Choroid plexus epithelial cell (primary cell): Measurements from ENCODE around the gene OTUD5.

Source experiments
- DNase-seq: peaks from one replicate; pipeline ENCODE4 v3.0.0-alpha.2; 2010; ENCODE audit warnings: low read depth
- H3K4me3 ChIP-seq: 2 replicates; pipeline ENCODE4 v1.5.1; 2011; ENCODE audit warnings: low read depth, mild to moderate bottlenecking, control low read depth, low read length, moderate library complexity
- TF ChIP-seq, protein P1 (sequence below): conservative IDR thresholded peaks from 2 replicates; pipeline ENCODE4 v1.5.1; 2011; ENCODE audit warnings: low read depth, mild to moderate bottlenecking, control low read depth, inconsistent platforms, low read length, moderate library complexity

OTUD5 gene

DNA sequence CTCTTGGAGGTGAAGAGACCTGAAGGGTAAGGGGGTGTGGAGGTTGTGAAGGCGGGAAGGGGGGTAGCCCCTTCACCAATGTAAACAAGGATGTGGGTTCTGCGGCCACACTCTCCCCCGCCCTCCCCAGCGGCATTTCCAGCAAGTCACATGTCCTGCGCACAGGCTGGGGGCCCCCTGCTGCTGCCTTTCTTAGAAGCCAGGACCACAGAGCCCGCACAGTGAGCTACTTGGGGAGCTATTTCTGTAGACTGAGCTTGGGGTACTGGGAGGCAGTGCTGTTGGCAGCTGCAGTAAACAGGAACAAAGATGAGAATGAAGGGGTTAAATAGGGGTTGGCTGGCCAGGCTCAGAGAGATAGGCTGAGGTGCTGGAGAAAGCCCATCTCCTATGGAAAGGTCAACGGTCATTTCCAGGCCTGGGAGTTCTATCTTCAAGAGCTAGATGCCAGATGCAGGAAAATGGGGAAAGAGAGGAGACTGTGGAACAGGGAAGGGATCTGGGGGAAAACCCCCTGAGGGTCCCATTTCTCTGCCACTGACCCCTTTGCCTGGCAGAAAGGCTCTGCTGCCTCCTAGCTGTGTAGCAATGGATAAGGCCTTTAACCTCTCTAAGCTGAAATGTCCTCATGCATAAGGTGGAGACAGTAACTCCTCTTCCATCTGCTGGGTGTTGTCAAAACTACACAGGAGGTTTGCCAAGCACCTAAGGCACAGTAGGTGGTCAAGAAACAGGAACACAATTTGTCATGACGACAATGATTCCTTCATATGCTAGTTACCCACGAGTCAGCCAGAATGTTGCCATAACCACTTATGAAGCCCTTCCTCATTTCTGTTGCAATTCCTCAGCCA is 20.1 kb downstream of the OTUD5 start:
- TF ChIP-seq, protein P1, sequence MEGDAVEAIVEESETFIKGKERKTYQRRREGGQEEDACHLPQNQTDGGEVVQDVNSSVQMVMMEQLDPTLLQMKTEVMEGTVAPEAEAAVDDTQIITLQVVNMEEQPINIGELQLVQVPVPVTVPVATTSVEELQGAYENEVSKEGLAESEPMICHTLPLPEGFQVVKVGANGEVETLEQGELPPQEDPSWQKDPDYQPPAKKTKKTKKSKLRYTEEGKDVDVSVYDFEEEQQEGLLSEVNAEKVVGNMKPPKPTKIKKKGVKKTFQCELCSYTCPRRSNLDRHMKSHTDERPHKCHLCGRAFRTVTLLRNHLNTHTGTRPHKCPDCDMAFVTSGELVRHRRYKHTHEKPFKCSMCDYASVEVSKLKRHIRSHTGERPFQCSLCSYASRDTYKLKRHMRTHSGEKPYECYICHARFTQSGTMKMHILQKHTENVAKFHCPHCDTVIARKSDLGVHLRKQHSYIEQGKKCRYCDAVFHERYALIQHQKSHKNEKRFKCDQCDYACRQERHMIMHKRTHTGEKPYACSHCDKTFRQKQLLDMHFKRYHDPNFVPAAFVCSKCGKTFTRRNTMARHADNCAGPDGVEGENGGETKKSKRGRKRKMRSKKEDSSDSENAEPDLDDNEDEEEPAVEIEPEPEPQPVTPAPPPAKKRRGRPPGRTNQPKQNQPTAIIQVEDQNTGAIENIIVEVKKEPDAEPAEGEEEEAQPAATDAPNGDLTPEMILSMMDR: peak; percentile 46
- DNase-seq: peak; percentile 89
- H3K4me3 ChIP-seq: no peak overlapping the region

DNA sequence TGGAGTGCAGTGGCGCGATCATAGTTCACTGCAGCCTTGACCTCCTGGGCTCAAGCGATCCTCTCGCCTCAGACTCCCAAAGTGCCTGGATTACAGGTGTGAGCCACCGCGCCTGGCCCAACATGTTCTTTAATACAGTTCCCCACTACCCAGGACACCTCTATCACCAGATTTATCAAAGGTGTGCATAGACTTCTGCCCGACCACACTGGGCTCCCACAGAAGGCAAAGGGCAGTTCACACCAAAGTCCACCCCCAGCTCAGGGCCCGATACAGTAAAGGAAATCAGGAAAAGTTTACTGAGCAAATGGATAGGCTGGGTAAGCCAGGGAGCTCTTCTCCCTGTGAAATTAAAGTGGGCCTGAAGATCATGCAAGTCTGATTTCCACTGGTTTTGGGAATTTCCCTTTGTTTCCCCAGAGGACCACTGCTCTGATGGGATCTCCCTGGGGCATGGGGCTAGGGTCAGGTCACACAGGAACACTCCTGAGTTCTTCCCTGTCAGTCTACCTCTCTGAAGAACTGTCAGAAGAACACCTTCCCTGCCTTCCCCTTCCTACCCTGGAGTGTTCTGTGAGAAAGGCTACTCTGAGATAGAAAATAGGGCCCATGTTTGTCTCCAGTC is 20.9 kb downstream of the OTUD5 start:
- no peak overlapping the region for H3K4me3 ChIP-seq
- DNase-seq: no peak

DNA sequence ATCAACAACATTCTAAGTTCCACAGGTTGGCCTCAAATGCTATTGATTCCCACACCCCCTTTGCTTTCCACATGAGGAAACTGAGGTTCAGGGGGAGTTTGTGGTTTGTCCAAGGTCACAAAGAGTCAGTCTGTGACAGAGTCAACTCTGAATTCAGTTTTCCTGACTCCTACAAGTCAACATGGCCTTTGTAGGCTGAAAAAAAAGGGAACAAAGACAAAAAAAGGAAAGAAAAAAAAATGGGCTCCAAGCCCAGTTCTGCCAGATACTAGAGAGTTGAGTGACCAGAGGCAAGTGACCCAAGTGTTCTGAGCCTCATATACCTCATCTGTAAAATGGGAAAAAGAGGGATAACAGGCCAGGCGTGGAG is 22.1 kb downstream of the OTUD5 start:
- no peak for DNase-seq
- TF ChIP-seq, protein P1: no peak
- no peak overlapping the region for H3K4me3 ChIP-seq

More for the DNA sequence above, 20.9 kb downstream of the OTUD5 start:
- TF ChIP-seq, protein P1: no peak

DNA sequence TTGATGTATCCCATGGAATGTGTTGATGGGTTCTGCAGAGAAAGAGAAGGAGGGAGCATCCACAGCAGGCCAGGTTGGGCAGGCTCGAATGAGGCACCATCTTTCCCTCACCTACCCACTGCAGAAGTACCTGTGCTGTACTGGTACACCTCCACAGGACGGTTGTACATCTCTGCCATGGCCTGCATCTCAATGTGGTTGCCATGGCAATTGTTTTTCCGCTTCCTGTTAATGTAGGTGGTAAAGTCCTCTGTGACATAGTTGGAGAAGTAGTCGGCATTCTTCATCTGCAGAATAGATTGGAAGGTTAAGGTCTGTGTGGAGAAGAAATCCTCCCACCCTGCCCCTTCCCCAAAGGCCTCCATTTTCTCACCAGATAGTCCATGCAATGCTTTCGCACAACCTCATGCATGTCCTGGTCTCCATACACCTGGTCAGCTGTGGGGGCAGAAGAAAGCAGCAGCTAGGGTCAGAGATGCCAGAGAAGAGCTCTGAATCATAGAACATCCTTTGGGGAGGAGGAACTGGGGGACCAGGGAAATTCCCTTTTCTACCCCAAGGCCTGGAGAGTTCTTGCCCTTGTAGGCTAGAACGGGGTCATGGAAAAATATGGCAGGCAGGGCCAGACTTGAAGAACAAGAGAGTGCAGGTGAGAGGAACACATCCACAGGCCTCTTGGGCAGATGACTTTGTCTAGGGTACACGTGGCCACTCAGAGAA is 22.7 kb downstream of the OTUD5 start:
- TF ChIP-seq, protein P1: no peak
- no peak overlapping the region for H3K4me3 ChIP-seq
- no peak for DNase-seq

DNA sequence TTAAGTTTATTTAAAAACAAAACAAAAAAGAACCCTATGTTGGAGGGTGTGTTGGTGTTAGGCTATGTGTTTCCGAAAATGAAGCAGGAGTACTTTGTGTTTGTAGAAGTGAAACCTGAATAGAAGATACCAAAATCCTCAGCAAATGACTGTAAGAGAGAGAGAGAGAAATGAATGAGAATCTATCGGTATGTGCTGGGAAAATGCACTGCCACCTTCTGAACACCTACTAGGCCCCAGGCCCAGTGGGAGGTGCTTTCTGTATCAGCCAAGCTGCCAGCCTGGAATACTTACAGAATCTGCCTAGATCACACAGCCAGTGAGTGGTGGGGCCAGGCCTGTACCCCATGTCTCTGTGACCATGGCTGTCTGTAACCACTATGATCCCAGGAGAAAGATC is 23.6 kb downstream of the OTUD5 start:
- H3K4me3 ChIP-seq: no peak overlapping the region
- TF ChIP-seq, protein P1: no peak
- no peak for DNase-seq

DNA sequence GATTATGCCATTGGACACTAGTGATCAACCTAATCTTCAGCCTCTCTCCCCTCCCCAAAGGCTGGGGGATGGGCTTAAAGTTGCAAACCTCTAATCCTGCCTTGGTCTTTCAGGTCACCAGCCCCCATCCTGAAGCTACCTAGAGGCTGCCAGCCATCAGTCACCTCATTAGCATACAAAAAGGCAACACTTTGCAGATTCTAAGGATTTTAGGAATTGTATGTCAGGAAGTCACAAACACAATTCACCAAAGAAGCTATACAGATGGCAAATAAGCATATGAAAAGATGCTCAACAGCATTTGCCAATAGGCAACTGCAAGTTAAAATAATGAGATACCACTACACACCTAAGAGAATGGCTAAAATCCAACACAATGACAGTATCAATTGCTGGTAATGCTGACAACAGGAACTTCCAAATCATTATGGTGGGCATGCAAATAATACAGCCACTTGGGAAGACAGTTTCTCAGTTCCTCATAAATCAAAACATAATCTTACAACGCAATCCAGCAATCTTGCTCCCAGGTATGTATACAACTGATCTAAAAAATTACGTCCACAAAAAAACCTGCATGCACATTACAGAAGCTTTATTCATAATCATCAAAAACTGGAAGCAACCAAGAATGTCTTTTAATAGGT is 29.5 kb downstream of the OTUD5 start:
- no peak for DNase-seq
- H3K4me3 ChIP-seq: no peak overlapping the region
- TF ChIP-seq, protein P1: no peak
